ENCODE measurements around the gene ARID3B. TPM values are rescaled to one million over a fixed set of nuclear protein-coding genes. Genes with fewer than 3 reads are reported as not detected.
"Not testable (repeated sequence)": the region's sequence is repeated elsewhere in the genome, so short reads cannot be mapped to it uniquely, and the experiment has no call there.

The ARID3B gene
- polyA plus RNA-seq, 1 experiment: 1.6 TPM

DNA sequence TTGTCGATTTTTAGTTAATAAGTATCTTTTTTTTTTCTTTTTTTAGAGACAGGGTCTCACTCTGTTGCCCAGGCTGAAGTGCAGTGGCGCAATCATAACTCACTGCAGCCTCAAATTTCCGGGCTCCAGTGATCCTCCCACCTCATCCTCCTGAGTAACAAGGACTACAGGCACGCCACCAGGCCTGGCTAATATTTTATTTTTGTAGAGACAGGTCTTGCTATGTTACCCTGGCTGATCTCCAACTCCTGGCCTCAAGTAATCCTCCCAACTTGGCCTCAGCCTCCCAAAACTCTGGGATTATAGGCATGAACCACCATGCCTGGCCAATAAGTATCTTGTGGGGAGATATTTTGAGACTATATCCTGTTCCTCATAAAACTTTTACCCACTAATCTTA lies 29.4 kb upstream of the ARID3B start:
- H3K27me3 ChIP-seq (ENCODE audit: control insufficient read depth, insufficient read depth, low read length): no peaks in the 10 kb centered on the region
- POLR2A ChIA-PET: no interaction called here
- CTCF ChIA-PET: no interaction called here
- TF ChIP-seq, protein P1, sequence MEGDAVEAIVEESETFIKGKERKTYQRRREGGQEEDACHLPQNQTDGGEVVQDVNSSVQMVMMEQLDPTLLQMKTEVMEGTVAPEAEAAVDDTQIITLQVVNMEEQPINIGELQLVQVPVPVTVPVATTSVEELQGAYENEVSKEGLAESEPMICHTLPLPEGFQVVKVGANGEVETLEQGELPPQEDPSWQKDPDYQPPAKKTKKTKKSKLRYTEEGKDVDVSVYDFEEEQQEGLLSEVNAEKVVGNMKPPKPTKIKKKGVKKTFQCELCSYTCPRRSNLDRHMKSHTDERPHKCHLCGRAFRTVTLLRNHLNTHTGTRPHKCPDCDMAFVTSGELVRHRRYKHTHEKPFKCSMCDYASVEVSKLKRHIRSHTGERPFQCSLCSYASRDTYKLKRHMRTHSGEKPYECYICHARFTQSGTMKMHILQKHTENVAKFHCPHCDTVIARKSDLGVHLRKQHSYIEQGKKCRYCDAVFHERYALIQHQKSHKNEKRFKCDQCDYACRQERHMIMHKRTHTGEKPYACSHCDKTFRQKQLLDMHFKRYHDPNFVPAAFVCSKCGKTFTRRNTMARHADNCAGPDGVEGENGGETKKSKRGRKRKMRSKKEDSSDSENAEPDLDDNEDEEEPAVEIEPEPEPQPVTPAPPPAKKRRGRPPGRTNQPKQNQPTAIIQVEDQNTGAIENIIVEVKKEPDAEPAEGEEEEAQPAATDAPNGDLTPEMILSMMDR (IDR thresholded peaks at IDR 0.05; ENCODE audit: low read depth, low read length): no peak
- no peak overlapping the region for H3K4me3 ChIP-seq (ENCODE audit: low read depth, low read length)
- H3K9me3 ChIP-seq (ENCODE audit: control insufficient read depth, insufficient read depth, low read length): no peaks in the 10 kb centered on the region
- H3K27ac ChIP-seq (ENCODE audit: low read depth, low read length): no peak overlapping the region
- DNase-seq (ENCODE audit: low read depth, low spot score): no peak

GRCh38 chr15:74514059-74514458 lies 27.0 kb upstream of the ARID3B start:
- H3K27me3 ChIP-seq (ENCODE audit: control insufficient read depth, insufficient read depth, low read length); POLR2A ChIA-PET; H3K9me3 ChIP-seq (ENCODE audit: control insufficient read depth, insufficient read depth, low read length); H3K4me3 ChIP-seq (ENCODE audit: low read depth, low read length); DNase-seq (ENCODE audit: low read depth, low spot score); H3K27ac ChIP-seq (ENCODE audit: low read depth, low read length): not testable (repeated sequence)
- CTCF ChIA-PET: interaction anchor here (0.7 kb wide), 2 partner anchors 25 to 138 kb away, joined by 3 to 5 read pairs; no protein-coding TSS in a partner anchor

DNA sequence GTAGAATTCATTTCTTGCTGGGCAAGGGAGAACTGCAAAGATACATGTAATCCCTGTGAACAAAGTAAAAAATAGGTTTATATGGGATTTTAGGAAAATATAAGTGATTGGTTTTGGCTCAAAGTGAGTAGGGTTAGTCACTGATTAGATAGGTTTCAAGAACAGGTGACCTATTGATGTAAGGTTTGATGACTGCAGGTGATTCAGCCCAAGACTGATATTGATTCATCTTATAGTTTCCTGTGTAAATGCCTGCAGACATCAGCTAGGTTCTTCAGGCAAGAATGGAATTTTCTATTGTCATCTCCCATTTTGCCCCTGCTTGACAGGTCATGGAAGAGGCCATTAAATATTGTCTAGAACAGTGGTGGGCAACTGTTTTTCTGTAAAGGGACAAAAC lies 23.9 kb upstream of the ARID3B start:
- ChIA-PET CTCF (no interaction called here), POLR2A (no interaction called here)
- Histone ChIP-seq H3K27ac (ENCODE audit: low read depth, low read length) (no peak overlapping the region), H3K9me3 (ENCODE audit: control insufficient read depth, insufficient read depth, low read length) (no peaks in the 10 kb centered on the region), H3K27me3 (ENCODE audit: control insufficient read depth, insufficient read depth, low read length) (no peaks in the 10 kb centered on the region), H3K4me3 (ENCODE audit: low read depth, low read length) (no peak overlapping the region)
- TF ChIP-seq, protein P1 (IDR thresholded peaks at IDR 0.05; ENCODE audit: low read depth, low read length): no peak
- DNase-seq (ENCODE audit: low read depth, low spot score): no peak

GRCh38 chr15:74519311-74519710 lies 21.7 kb upstream of the ARID3B start:
- Histone ChIP-seq H3K9me3 (ENCODE audit: control insufficient read depth, insufficient read depth, low read length) (no peaks in the 10 kb centered on the region), H3K4me3 (ENCODE audit: low read depth, low read length) (no peak overlapping the region), H3K27ac (ENCODE audit: low read depth, low read length) (no peak overlapping the region), H3K27me3 (ENCODE audit: control insufficient read depth, insufficient read depth, low read length) (no peaks in the 10 kb centered on the region)
- CTCF ChIA-PET: no interaction called here
- TF ChIP-seq, protein P1 (IDR thresholded peaks at IDR 0.05; ENCODE audit: low read depth, low read length): no peak
- POLR2A ChIA-PET: interaction anchor here (0.7 kb wide), 1 partner anchor 58 kb away, joined by 7 read pairs; the partner anchor contains the start of gene UBL7
- DNase-seq (ENCODE audit: low read depth, low spot score): no peak

DNA sequence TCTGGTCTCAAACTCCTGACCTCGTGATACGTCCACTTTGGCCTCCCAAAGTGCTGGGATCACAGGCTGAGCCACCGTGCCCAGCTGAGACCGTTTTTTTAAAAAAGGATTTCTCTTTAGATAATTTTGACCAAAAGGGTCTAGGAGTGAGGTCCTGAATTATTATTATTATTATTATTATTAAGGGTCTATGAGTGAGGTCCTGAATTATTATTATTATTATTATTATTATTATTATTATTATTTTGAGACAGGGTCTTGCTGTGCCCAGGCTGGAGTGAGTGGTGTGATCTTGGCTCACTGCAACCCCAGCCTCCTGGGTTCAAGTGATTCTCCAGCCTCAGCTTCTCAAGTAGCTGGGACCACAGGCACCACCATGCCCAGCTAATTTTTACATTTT lies 20.6 kb upstream of the ARID3B start:
- CTCF ChIA-PET: no interaction called here
- POLR2A ChIA-PET: interaction anchor here (0.7 kb wide), 1 partner anchor 20 kb away, joined by 4 read pairs; no protein-coding TSS in a partner anchor
- TF ChIP-seq, protein P1 (IDR thresholded peaks at IDR 0.05; ENCODE audit: low read depth, low read length): no peak

DNA sequence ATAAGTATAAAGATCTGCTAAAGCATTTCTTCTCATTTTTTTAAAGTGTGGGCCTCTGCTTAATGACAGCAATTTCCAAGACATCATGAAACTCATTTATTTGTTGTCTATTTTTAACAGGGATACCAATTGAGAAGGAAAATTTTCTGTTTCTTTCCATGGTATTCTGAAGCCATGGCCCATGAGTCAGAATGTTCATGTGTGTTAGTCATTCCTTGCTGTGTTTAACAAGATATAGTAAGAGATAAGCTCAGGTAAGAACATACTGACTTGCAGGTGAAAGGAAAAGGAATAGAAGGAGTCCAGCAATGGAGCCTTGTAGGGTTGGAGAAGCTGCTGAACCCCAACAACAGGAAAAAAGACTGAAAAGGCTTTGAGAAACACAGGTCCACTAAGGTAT lies 17.0 kb upstream of the ARID3B start:
- TF ChIP-seq, protein P1 (IDR thresholded peaks at IDR 0.05; ENCODE audit: low read depth, low read length): no peak
- no peak overlapping the region for H3K27ac ChIP-seq (ENCODE audit: low read depth, low read length)
- H3K9me3 ChIP-seq (ENCODE audit: control insufficient read depth, insufficient read depth, low read length): no peaks in the 10 kb centered on the region
- ChIA-PET POLR2A (no interaction called here), CTCF (no interaction called here)
- no peak overlapping the region for H3K4me3 ChIP-seq (ENCODE audit: low read depth, low read length)
- no peak for DNase-seq (ENCODE audit: low read depth, low spot score)
- no peaks in the 10 kb centered on the region for H3K27me3 ChIP-seq (ENCODE audit: control insufficient read depth, insufficient read depth, low read length)

More for the DNA sequence above, 20.6 kb upstream of the ARID3B start:
- Histone ChIP-seq H3K4me3 (ENCODE audit: low read depth, low read length) (no peak overlapping the region), H3K9me3 (ENCODE audit: control insufficient read depth, insufficient read depth, low read length) (no peaks in the 10 kb centered on the region), H3K27ac (ENCODE audit: low read depth, low read length) (no peak overlapping the region), H3K27me3 (ENCODE audit: control insufficient read depth, insufficient read depth, low read length) (no peaks in the 10 kb centered on the region)
- no peak for DNase-seq (ENCODE audit: low read depth, low spot score)
